ENCODE measurements around the gene TEDC2.

DNA sequence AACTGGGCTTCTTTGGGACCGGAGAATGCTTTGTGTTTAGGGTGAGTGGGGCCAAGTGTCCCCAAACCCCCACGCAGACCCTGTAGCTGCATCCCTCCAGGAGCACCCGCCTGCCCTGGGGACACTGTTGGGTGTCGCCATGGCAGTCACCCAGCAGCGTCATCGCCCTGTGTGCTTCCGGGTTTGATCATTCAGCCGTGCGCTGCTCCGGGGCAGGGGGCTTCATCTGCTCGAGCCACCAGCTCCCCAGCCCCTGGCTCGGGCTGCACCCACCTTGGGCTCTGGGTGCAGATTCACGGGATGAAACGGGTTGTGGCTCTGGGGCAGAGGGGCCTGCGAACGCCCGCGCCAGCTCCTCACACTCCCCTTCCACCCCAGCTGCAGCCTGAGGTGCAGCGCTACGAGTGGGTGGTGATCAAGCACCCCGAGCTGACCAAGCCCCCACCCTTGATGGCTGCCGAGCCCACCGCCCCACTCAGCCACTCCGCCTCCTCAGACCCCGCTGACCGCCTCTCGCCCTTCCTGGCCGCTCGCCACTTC is 40.1 kb downstream of the TEDC2 start:
- TF ChIP-seq, protein P1, sequence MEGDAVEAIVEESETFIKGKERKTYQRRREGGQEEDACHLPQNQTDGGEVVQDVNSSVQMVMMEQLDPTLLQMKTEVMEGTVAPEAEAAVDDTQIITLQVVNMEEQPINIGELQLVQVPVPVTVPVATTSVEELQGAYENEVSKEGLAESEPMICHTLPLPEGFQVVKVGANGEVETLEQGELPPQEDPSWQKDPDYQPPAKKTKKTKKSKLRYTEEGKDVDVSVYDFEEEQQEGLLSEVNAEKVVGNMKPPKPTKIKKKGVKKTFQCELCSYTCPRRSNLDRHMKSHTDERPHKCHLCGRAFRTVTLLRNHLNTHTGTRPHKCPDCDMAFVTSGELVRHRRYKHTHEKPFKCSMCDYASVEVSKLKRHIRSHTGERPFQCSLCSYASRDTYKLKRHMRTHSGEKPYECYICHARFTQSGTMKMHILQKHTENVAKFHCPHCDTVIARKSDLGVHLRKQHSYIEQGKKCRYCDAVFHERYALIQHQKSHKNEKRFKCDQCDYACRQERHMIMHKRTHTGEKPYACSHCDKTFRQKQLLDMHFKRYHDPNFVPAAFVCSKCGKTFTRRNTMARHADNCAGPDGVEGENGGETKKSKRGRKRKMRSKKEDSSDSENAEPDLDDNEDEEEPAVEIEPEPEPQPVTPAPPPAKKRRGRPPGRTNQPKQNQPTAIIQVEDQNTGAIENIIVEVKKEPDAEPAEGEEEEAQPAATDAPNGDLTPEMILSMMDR (IDR thresholded peaks at IDR 0.05): no peak
- no peak for TF ChIP-seq POLR2A (IDR thresholded peaks at IDR 0.05)
- no peak for TF ChIP-seq POLR2AphosphoS5 (IDR thresholded peaks at IDR 0.05)
- TF ChIP-seq EP300 (IDR thresholded peaks at IDR 0.05; ENCODE audit: low read depth): no peak

Measured in transverse colon (tissue), 4 donors.